Hepatocyte (in vitro differentiated cells): ENCODE results near the gene AXIN1. TPM values are rescaled to one million over a fixed set of nuclear protein-coding genes. Genes with fewer than 3 reads are reported as not detected.
"Not testable (repeated sequence)": the region's sequence is repeated elsewhere in the genome, so short reads cannot be mapped to it uniquely, and the experiment has no call there.

Experiments
- DNase-seq: peaks from one replicate; pipeline ENCODE4 v3.0.0-alpha.2; 2016; ENCODE audit warnings: low spot score
- H2AFZ ChIP-seq: fragments of 200-600 bp; sonication (generic); 2 replicates; pipeline ENCODE4 v1.6.0; 2016; ENCODE audit warnings: antibody characterized with exemption, mild to moderate bottlenecking
- H3K27ac ChIP-seq: fragments of 200-600 bp; sonication (generic); 2 replicates; pipeline ENCODE4 v1.5.1; 2016; ENCODE audit warnings: mild to moderate bottlenecking
- H3K27me3 ChIP-seq: fragments of 200-600 bp; sonication (generic); 2 replicates; pipeline ENCODE4 v1.6.1; 2016
- H3K36me3 ChIP-seq: fragments of 200-600 bp; sonication (generic); replicated peaks from 2 replicates; pipeline ENCODE4 v1.5.1; 2016; ENCODE audit warnings: low read depth; ENCODE audit not compliant: insufficient read depth
- H3K4me1 ChIP-seq: fragments of 200-600 bp; sonication (generic); 2 replicates; pipeline ENCODE4 v1.5.1; 2016; ENCODE audit warnings: mild to moderate bottlenecking, moderate library complexity; ENCODE audit not compliant: insufficient read depth
- H3K4me2 ChIP-seq: fragments of 200-600 bp; sonication (generic); 2 replicates; pipeline ENCODE4 v1.6.0; 2016
- H3K4me3 ChIP-seq: fragments of 200-600 bp; sonication (generic); 2 replicates; pipeline ENCODE4 v1.5.1; 2016; ENCODE audit warnings: mild to moderate bottlenecking
- H3K79me2 ChIP-seq: fragments of 200-600 bp; sonication (generic); 2 replicates; pipeline ENCODE4 v1.6.0; 2017; ENCODE audit warnings: mild to moderate bottlenecking
- H3K9me2 ChIP-seq: fragments of 200-600 bp; sonication (generic); replicated peaks from 2 replicates; pipeline ENCODE4 v1.6.0; 2017; ENCODE audit warnings: mild to moderate bottlenecking; ENCODE audit not compliant: insufficient read depth
- H3K9me3 ChIP-seq: fragments of 200-600 bp; sonication (generic); 2 replicates; pipeline ENCODE4 v1.5.1; 2016; ENCODE audit warnings: low read depth, mild to moderate bottlenecking
- H4K20me1 ChIP-seq: fragments of 200-600 bp; sonication (generic); 2 replicates; pipeline ENCODE4 v1.6.0; 2016; ENCODE audit warnings: mild to moderate bottlenecking; ENCODE audit not compliant: insufficient read depth, poor library complexity, severe bottlenecking
- CTCF ChIP-seq: fragments of 200-600 bp; sonication (generic); IDR thresholded peaks from 2 replicates; pipeline ENCODE4 v1.5.1; 2016; ENCODE audit warnings: antibody characterized with exemption, mild to moderate bottlenecking; ENCODE audit not compliant: poor library complexity
- EZH2 ChIP-seq: fragments of 200-600 bp; sonication (generic); IDR thresholded peaks from 2 replicates; pipeline ENCODE4 v1.6.1; 2016; ENCODE audit warnings: antibody characterized with exemption, mild to moderate bottlenecking, borderline replicate concordance
- EZH2phosphoT487 ChIP-seq: fragments of 200-600 bp; sonication (generic); IDR thresholded peaks from one replicate; pipeline ENCODE4 v1.6.1; 2018; ENCODE audit warnings: antibody characterized with exemption, mild to moderate bottlenecking, low read depth, moderate library complexity; ENCODE audit not compliant: unreplicated experiment, severe bottlenecking
- WGBS: methylation state at CpG from one replicate; pipeline ENCODE4 v1.1.6; 2016; ENCODE audit warnings: low lambda C conversion rate; ENCODE audit errors: missing lambda C conversion rate; 5-methylcytosine and 5-hydroxymethylcytosine counted together
- polyA plus RNA-seq: library from polyadenylated mRNA; unstranded; fragments of >200 nt; fragmentation: Nextera tagmentation; extraction: Ambion mirVana; gene quantifications from 2 replicates; pipeline ENCODE4 v1.2.1, GENCODE V29; 2016
- total RNA-seq: library from RNA; depleted of rRNA; stranded (reverse); fragments of >200 nt; gene quantifications from 2 replicates; pipeline ENCODE4 v1.2.3, GENCODE V29; 2014

AXIN1 gene
- total and polyA plus RNA-seq, 2 experiments from 2014 or later, result 16.1 to 27.2 TPM

DNA sequence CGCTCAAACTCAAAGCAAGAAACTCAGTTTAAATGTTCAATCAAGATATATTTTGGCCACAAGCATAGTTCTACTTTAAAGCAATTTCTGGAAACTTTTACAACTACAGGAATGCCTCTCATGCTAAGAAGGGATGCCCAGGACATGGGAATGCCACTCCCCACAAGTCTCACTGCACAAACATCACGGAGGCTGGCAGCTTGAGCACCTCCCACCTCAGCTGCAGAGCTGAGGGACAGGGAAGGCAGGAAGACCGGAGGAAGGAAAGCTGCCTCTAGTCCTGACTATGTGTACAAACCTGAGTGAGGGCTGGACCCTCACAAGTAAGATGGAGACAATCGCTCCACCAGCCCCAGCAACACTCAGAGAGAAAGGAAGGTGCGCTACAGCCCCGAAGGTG, 5.3 kb downstream of the AXIN1 start:
- Histone ChIP-seq H3K4me3 (no peak overlapping the region), H3K4me2 (no peak overlapping the region), H3K36me3 (no peaks in the 10 kb centered on the region), H3K27me3 (no peaks in the 10 kb centered on the region), H4K20me1 (peaks cover 87% of the 10 kb centered on the region), H3K79me2 (peaks cover 97% of the 10 kb centered on the region), H3K27ac (no peak overlapping the region), H3K9me3 (no peaks in the 10 kb centered on the region), H2AFZ (no peak overlapping the region), H3K4me1 (peaks cover 11% of the 10 kb centered on the region), H3K9me2 (no peaks in the 10 kb centered on the region)
- 92% methylated on average over 6 of the region's 6 CpGs for WGBS
- no peak for DNase-seq
- TF ChIP-seq EZH2 (no peak), EZH2phosphoT487 (no peak), CTCF (no peak)

- Histone ChIP-seq H3K27me3 (no peaks in the 10 kb centered on the region), H3K9me3 (no peaks in the 10 kb centered on the region), H3K36me3 (no peaks in the 10 kb centered on the region), H4K20me1 (peaks cover 84% of the 10 kb centered on the region), H3K4me1 (peaks cover 11% of the 10 kb centered on the region), H3K9me2 (no peaks in the 10 kb centered on the region), H3K27ac (no peak overlapping the region), H3K4me2 (no peak overlapping the region), H3K79me2 (peaks cover 97% of the 10 kb centered on the region), H3K4me3 (no peak overlapping the region), H2AFZ (no peak overlapping the region)
- WGBS, result 91% methylated on average over 15 of the region's 15 CpGs
- TF ChIP-seq CTCF, result no peak
- no peak for TF ChIP-seq EZH2
- DNase-seq, result no peak
Observed at GRCh38 chr16:346587-346986, 5.9 kb downstream of the AXIN1 start.

- peaks cover 97% of the 10 kb centered on the region for H3K79me2 ChIP-seq
- no peak overlapping the region for H2AFZ ChIP-seq
- 96% methylated on average over 11 of the region's 11 CpGs for WGBS
- no peaks in the 10 kb centered on the region for H3K27me3 ChIP-seq
- H3K36me3 ChIP-seq, result no peaks in the 10 kb centered on the region
- TF ChIP-seq EZH2 (no peak), EZH2phosphoT487 (no peak), CTCF (no peak)
- no peaks in the 10 kb centered on the region for H3K9me2 ChIP-seq
- H3K4me1 ChIP-seq, result peaks cover 4% of the 10 kb centered on the region
- no peak overlapping the region for H3K4me2 ChIP-seq
- no peak overlapping the region for H3K4me3 ChIP-seq
- DNase-seq, result no peak
- no peaks in the 10 kb centered on the region for H3K9me3 ChIP-seq
- no peak overlapping the region for H3K27ac ChIP-seq
- H4K20me1 ChIP-seq, result peaks cover 76% of the 10 kb centered on the region
Observed at GRCh38 chr16:345772-346171, 6.8 kb downstream of the AXIN1 start.

DNA sequence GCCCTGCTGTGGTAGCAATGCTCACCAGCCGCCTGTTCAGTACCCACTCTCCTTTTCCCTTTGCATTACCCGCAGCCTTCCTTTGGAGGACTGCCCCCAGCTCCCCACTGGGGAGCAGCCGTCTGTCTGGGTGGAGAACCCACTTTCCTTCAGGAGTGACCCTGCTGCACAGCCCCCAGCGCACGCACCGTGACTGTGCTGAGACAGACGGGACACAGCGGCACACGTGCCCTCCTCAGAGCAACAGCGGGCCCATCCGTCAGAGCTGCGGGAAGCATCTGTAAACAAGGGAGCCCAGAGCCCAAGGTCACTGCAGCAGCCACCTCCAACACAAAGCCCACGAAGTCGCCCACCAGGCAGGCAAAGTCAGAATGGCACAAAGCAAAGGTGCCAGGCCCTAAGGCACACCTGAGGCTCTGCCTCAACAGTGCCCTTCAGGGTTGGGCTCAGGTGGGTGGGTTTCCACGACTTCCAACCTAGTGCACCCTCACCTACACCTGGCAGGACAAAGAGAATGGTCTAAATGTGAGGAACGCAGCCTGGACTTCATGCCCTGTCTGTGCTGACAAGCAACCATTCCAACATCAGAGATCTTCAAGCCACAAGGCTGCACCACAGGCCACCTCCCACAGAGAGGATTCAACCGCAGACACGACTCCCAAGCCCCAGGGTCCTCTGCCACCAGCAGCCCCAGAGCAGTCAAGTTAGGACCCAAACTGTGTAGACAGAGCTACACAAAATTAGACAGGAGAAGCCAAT, 9.9 kb downstream of the AXIN1 start:
- H3K4me1 ChIP-seq, result no peaks in the 10 kb centered on the region

DNA sequence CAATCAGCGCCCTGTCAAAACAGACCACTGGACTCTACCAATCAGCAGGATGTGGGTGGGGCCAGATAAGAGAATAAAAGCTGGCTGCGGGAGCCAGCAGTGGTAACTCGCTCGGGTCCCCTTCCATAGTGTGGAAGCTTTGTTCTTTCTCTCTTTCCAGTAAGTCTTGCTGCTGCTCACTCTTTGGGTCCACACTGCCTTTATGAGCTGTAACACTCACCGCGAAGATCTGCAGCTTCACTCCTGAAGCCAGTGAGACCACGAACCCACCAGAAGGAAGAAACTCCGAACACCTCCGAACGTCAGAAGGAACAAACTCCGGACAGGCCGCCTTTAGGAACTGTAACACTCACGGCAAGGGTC, 10.6 kb downstream of the AXIN1 start:
- H3K27ac ChIP-seq, H3K4me3 ChIP-seq, DNase-seq, H2AFZ ChIP-seq, H3K9me3 ChIP-seq, H3K9me2 ChIP-seq, H3K36me3 ChIP-seq, H3K4me2 ChIP-seq, H3K27me3 ChIP-seq, H3K4me1 ChIP-seq: not testable (repeated sequence)
- peaks cover 97% of the 10 kb centered on the region for H3K79me2 ChIP-seq
- WGBS, result 98% methylated on average over 13 of the region's 13 CpGs
- H4K20me1 ChIP-seq, result peaks cover 66% of the 10 kb centered on the region

More for the DNA sequence above, 9.9 kb downstream of the AXIN1 start:
- Histone ChIP-seq H2AFZ (no peak overlapping the region), H3K4me3 (no peak overlapping the region), H3K36me3 (no peaks in the 10 kb centered on the region), H3K9me3 (no peaks in the 10 kb centered on the region), H3K4me2 (no peak overlapping the region), H4K20me1 (peaks cover 65% of the 10 kb centered on the region), H3K79me2 (peaks cover 97% of the 10 kb centered on the region), H3K9me2 (no peaks in the 10 kb centered on the region), H3K27ac (no peak overlapping the region), H3K27me3 (no peaks in the 10 kb centered on the region)
- DNase-seq, result no peak
- no peak for TF ChIP-seq EZH2phosphoT487
- no peak for TF ChIP-seq CTCF
- WGBS, result 97% methylated on average over 18 of the region's 18 CpGs
